C4-2B (cell line): ENCODE results near the gene PCDH9.

ENCODE experiments used
- ZFX ChIP-seq: fragments of 450-650 bp; IDR thresholded peaks from 2 replicates; pipeline ENCODE4 v1.6.1; 2017
- TF ChIP-seq, protein P1 (sequence below): fragments of 450-650 bp; conservative IDR thresholded peaks from 2 replicates; pipeline ENCODE4 v1.5.1; 2017; ENCODE audit warnings: mild to moderate bottlenecking

DNA sequence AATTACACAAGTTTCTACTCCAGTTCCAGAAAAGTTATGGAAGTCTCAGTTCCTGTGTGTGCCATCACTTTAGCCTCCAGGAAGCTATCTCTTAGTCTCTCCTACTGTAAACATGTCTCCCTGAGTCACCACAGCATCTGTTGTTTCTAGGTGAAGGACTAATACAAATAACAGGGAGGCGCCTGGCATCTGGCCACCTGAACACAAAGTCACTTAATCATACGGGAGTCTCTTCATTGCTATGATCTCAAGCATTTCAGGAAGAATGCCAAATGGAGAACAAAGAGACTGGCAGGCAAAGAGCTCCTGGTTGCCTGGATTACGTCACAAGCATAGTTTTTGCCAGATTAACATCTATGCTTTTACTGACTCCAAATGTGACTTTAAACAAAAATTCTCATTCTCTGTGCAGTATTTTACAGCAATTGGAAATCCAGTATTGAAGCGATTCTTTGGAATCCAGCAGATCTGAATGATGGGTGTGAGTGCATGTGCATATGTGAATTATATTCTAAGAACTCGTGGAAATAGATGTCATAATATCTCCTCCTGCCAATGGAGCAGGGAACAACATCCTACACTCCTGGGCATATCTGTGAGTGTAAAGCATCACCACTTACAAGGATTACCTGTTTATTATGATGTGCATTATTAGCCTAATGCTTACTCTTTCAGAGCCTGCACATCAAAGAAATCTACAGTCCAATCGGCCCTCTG, 572.8 kb downstream of the PCDH9 start:
- TF ChIP-seq, protein P1, sequence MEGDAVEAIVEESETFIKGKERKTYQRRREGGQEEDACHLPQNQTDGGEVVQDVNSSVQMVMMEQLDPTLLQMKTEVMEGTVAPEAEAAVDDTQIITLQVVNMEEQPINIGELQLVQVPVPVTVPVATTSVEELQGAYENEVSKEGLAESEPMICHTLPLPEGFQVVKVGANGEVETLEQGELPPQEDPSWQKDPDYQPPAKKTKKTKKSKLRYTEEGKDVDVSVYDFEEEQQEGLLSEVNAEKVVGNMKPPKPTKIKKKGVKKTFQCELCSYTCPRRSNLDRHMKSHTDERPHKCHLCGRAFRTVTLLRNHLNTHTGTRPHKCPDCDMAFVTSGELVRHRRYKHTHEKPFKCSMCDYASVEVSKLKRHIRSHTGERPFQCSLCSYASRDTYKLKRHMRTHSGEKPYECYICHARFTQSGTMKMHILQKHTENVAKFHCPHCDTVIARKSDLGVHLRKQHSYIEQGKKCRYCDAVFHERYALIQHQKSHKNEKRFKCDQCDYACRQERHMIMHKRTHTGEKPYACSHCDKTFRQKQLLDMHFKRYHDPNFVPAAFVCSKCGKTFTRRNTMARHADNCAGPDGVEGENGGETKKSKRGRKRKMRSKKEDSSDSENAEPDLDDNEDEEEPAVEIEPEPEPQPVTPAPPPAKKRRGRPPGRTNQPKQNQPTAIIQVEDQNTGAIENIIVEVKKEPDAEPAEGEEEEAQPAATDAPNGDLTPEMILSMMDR, result no peak
- TF ChIP-seq ZFX, result no peak
